ENCODE results near the gene PRKAR1B.

The PRKAR1B gene

DNA sequence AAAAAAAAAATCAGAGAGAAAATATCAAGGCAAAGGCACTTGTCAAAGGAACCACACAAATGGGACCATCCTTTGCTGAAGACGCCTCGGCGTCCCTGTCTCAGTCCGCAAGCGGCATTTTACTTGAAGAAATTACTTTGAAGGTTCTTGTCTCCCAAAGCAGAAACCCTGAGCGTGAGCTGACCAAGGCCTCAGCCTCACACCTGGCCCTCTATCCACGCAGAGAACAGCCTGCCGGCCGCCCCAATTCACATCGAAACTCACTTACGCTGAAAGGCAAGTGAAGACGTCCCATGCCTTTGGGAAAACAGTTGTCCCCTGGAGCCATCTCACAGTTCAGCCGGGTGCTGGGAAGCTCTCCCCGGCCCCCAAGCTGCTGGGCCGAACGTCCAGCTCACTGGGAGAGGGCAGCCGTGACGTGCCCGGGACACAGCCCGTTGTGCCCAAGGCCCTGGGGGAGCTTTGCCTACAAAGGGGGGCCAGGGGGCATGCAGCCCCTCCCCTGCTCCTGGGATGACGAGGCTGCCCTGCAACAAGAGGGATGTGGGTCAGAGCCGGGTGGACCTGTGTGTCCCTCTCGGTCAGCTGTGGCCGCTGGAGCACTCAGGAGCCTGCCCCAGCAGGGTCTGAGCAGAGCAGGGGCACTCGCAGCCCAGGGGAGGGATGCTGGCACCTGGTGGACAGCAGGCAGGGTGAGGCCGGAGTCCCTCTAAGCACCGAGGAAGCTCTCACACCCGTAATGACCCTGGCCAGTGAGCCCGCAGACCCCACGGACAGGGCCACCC lies 157.8 kb downstream of the PRKAR1B start:
- H3K9ac ChIP-seq (ENCODE audit: low read depth, low read length, poor library complexity, severe bottlenecking) = no peak overlapping the region
- no peaks in the 10 kb centered on the region for H3F3A ChIP-seq (ENCODE audit: low read depth)
- no peaks in the 10 kb centered on the region for H4K20me1 ChIP-seq (ENCODE audit: insufficient read depth, low read length, poor library complexity, severe bottlenecking)
- no peaks in the 10 kb centered on the region for H3K9me2 ChIP-seq (replicated peaks; ENCODE audit: low read depth, low read length)
- H3K27me3 ChIP-seq (ENCODE audit: insufficient read depth, low read length, poor library complexity, severe bottlenecking) = no peaks in the 10 kb centered on the region
- H3K79me2 ChIP-seq (ENCODE audit: insufficient read depth, low read length) = no peaks in the 10 kb centered on the region
- H2AFZ ChIP-seq (ENCODE audit: low read length) = no peak overlapping the region
- H3K4me1 ChIP-seq (ENCODE audit: insufficient read depth, low read length, poor library complexity, severe bottlenecking) = no peaks in the 10 kb centered on the region
- H3K9me3 ChIP-seq (ENCODE audit: insufficient read depth, low read depth, low read length) = peaks cover 3% of the 10 kb centered on the region; the same call in 1 of the 2 replicates
- no peak overlapping the region for H3K4me3 ChIP-seq (ENCODE audit: low read length, poor library complexity, severe bottlenecking)
- H3K36me3 ChIP-seq (ENCODE audit: insufficient read depth, low read length) = no peaks in the 10 kb centered on the region
- no peak overlapping the region for H3K4me2 ChIP-seq (ENCODE audit: low read depth, low read length, poor library complexity, severe bottlenecking)
- no peak for TF ChIP-seq EZH2phosphoT487 (IDR thresholded peaks at IDR 0.05; ENCODE audit: borderline replicate concordance)
- no peak for TF ChIP-seq CTCF (conservative IDR thresholded peaks at IDR 0.05; ENCODE audit: low read length)

- TF ChIP-seq CTCF (conservative IDR thresholded peaks at IDR 0.05; ENCODE audit: low read length) (no peak), EZH2phosphoT487 (IDR thresholded peaks at IDR 0.05; ENCODE audit: borderline replicate concordance) (no peak)
- no peak overlapping the region for H2AFZ ChIP-seq (ENCODE audit: low read length)
- H3K9ac ChIP-seq (ENCODE audit: low read depth, low read length, poor library complexity, severe bottlenecking) = no peak overlapping the region
- no peaks in the 10 kb centered on the region for H3F3A ChIP-seq (ENCODE audit: low read depth)
- H3K4me1 ChIP-seq (ENCODE audit: insufficient read depth, low read length, poor library complexity, severe bottlenecking) = no peaks in the 10 kb centered on the region
- H3K9me2 ChIP-seq (replicated peaks; ENCODE audit: low read depth, low read length) = no peaks in the 10 kb centered on the region
- H3K27me3 ChIP-seq (ENCODE audit: insufficient read depth, low read length, poor library complexity, severe bottlenecking) = no peaks in the 10 kb centered on the region
- peaks cover 7% of the 10 kb centered on the region; the same call in 1 of the 2 replicates for H3K9me3 ChIP-seq (ENCODE audit: insufficient read depth, low read depth, low read length)
- H3K4me3 ChIP-seq (ENCODE audit: low read length, poor library complexity, severe bottlenecking) = no peak overlapping the region
- no peaks in the 10 kb centered on the region for H4K20me1 ChIP-seq (ENCODE audit: insufficient read depth, low read length, poor library complexity, severe bottlenecking)
- H3K79me2 ChIP-seq (ENCODE audit: insufficient read depth, low read length) = no peaks in the 10 kb centered on the region
- H3K36me3 ChIP-seq (ENCODE audit: insufficient read depth, low read length) = no peaks in the 10 kb centered on the region
- H3K4me2 ChIP-seq (ENCODE audit: low read depth, low read length, poor library complexity, severe bottlenecking) = no peak overlapping the region
Observed at GRCh38 chr7:568031-568951, 158.8 kb downstream of the PRKAR1B start.

DNA sequence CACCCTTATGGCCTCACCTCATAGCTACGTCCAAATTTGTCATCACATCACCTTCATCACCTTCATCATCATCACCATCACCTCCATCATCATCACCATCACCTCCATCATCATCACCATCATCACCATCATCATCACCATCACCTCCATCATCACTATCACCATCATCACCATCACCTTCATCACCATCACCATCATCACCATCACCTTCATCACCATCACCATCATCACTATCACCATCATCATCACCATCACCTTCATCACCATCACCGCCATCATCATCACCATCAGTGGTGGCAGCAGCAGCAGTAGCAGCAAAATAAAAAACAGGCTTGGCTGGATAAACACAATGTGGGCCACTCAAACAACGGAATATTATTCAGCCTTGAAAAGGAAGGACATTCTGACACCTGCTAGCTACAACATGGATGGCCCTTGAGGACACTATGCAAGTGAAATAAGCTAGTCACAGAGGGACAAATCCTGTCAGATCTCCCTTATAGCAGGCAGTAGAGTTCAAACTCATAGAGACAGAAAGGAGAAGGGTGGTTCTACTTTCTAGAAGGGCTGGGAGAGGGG lies 159.7 kb downstream of the PRKAR1B start:
- Histone ChIP-seq H4K20me1 (ENCODE audit: insufficient read depth, low read length, poor library complexity, severe bottlenecking) (no peaks in the 10 kb centered on the region), H3K27me3 (ENCODE audit: insufficient read depth, low read length, poor library complexity, severe bottlenecking) (no peaks in the 10 kb centered on the region), H2AFZ (ENCODE audit: low read length) (no peak overlapping the region), H3K4me3 (ENCODE audit: low read length, poor library complexity, severe bottlenecking) (no peak overlapping the region), H3K4me1 (ENCODE audit: insufficient read depth, low read length, poor library complexity, severe bottlenecking) (no peaks in the 10 kb centered on the region), H3K79me2 (ENCODE audit: insufficient read depth, low read length) (no peaks in the 10 kb centered on the region), H3K36me3 (ENCODE audit: insufficient read depth, low read length) (no peaks in the 10 kb centered on the region), H3K4me2 (ENCODE audit: low read depth, low read length, poor library complexity, severe bottlenecking) (no peak overlapping the region), H3K9ac (ENCODE audit: low read depth, low read length, poor library complexity, severe bottlenecking) (no peak overlapping the region), H3K9me2 (replicated peaks; ENCODE audit: low read depth, low read length) (no peaks in the 10 kb centered on the region), H3F3A (ENCODE audit: low read depth) (no peaks in the 10 kb centered on the region), H3K9me3 (ENCODE audit: insufficient read depth, low read depth, low read length) (peaks cover 7% of the 10 kb centered on the region; the same call in 1 of the 2 replicates)
- TF ChIP-seq CTCF (conservative IDR thresholded peaks at IDR 0.05; ENCODE audit: low read length) = no peak
- no peak for TF ChIP-seq EZH2phosphoT487 (IDR thresholded peaks at IDR 0.05; ENCODE audit: borderline replicate concordance)

Measured in Loucy (cell line).